Upper lobe of right lung (tissue), 1 donor: ENCODE results near the gene HS2ST1. TPM values are rescaled to one million over a fixed set of nuclear protein-coding genes. Genes with fewer than 3 reads are reported as not detected.

Experiments
- ATAC-seq: fragments of 200-7000 bp; cut with Tn5 transposase; one replicate; pipeline ENCODE4 v1.9.1; 2020; ENCODE audit warnings: mild to moderate bottlenecking, moderate library complexity
- DNase-seq: peaks from one replicate; pipeline ENCODE4 v3.0.0-alpha.2; 2020
- H3K27ac ChIP-seq: fragments of 200-600 bp; one replicate; pipeline ENCODE4 v1.8.0; 2022
- H3K27me3 ChIP-seq: fragments of 200-600 bp; one replicate; pipeline ENCODE4 v1.8.0; 2022; ENCODE audit warnings: mild to moderate bottlenecking
- H3K36me3 ChIP-seq: fragments of 200-600 bp; one replicate; pipeline ENCODE4 v1.8.0; 2022
- H3K4me1 ChIP-seq: fragments of 200-600 bp; one replicate; pipeline ENCODE4 v1.8.0; 2022
- H3K4me3 ChIP-seq: fragments of 200-600 bp; one replicate; pipeline ENCODE4 v1.8.0; 2022; ENCODE audit warnings: mild to moderate bottlenecking
- H3K9me3 ChIP-seq: fragments of 200-600 bp; one replicate; pipeline ENCODE4 v1.8.0; 2022
- CTCF ChIP-seq: fragments of 200-600 bp; IDR thresholded peaks from one replicate; pipeline ENCODE4 v1.8.0; 2022; ENCODE audit warnings: antibody characterized with exemption
- intact Hi-C: fragments of 100-400 bp; cut with DNase I; formaldehyde crosslinking; loops from one replicate; pipeline ENCODE4 v1.11.0; 2022
- total RNA-seq: library from RNA; stranded (reverse); fragmentation: NEBNext Ultra II Directional; extraction: Animal tissue kit (Norgen Biotek cat#: 25700); gene quantifications from one replicate; pipeline ENCODE4 v1.2.1, GENCODE V29; 2021
- donor health status: DM: no; HTN: yes; CAD: no; lungs with severe emphysema.

The HS2ST1 gene
- total RNA-seq, 1 donor from 2014 or later = 19.9 TPM

GRCh38 chr1:87034351-87034750 is 119.9 kb downstream of the HS2ST1 start:
- no peak overlapping the region for H3K4me3 ChIP-seq
- H3K36me3 ChIP-seq = no peaks in the 10 kb centered on the region
- DNase-seq = no peak
- no peak for ATAC-seq
- H3K27me3 ChIP-seq = no peaks in the 10 kb centered on the region
- TF ChIP-seq CTCF = no peak
- intact Hi-C loops = no loop called here
- no peaks in the 10 kb centered on the region for H3K4me1 ChIP-seq
- no peaks in the 10 kb centered on the region for H3K9me3 ChIP-seq
- H3K27ac ChIP-seq = no peak overlapping the region

- no peak for ATAC-seq
Observed at GRCh38 chr1:87039096-87039495, 124.7 kb downstream of the HS2ST1 start.

GRCh38 chr1:87042111-87042811 is 127.8 kb downstream of the HS2ST1 start:
- no peak for TF ChIP-seq CTCF
- DNase-seq (no peak), ATAC-seq (no peak)
- Histone ChIP-seq H3K9me3 (no peaks in the 10 kb centered on the region), H3K27ac (no peak overlapping the region), H3K36me3 (no peaks in the 10 kb centered on the region), H3K4me1 (no peaks in the 10 kb centered on the region), H3K27me3 (no peaks in the 10 kb centered on the region), H3K4me3 (no peak overlapping the region)
- intact Hi-C loops = no loop called here

More at GRCh38 chr1:87039096-87039495, 124.7 kb downstream of the HS2ST1 start:
- intact Hi-C loops = no loop called here
- TF ChIP-seq CTCF = no peak
- Histone ChIP-seq H3K27ac (no peak overlapping the region), H3K9me3 (no peaks in the 10 kb centered on the region), H3K36me3 (no peaks in the 10 kb centered on the region), H3K4me3 (no peak overlapping the region), H3K4me1 (no peaks in the 10 kb centered on the region), H3K27me3 (no peaks in the 10 kb centered on the region)
- DNase-seq = no peak

GRCh38 chr1:87044424-87044823 is 130.0 kb downstream of the HS2ST1 start:
- Histone ChIP-seq H3K36me3 (no peaks in the 10 kb centered on the region), H3K4me3 (no peak overlapping the region), H3K27ac (no peak overlapping the region), H3K27me3 (no peaks in the 10 kb centered on the region), H3K4me1 (no peaks in the 10 kb centered on the region), H3K9me3 (peaks cover 3% of the 10 kb centered on the region)
- no peak for TF ChIP-seq CTCF
- intact Hi-C loops = no loop called here
- DNase-seq (no peak), ATAC-seq (no peak)

- intact Hi-C loops = no loop called here
- Histone ChIP-seq H3K36me3 (no peaks in the 10 kb centered on the region), H3K4me3 (no peak overlapping the region), H3K4me1 (no peaks in the 10 kb centered on the region), H3K27ac (no peak overlapping the region), H3K27me3 (no peaks in the 10 kb centered on the region), H3K9me3 (peaks cover 3% of the 10 kb centered on the region)
- DNase-seq (no peak), ATAC-seq (no peak)
- TF ChIP-seq CTCF = no peak
Observed at GRCh38 chr1:87044840-87045239, 130.4 kb downstream of the HS2ST1 start.
